ENCODE results near the gene KIFC1. TPM values are rescaled to one million over a fixed set of nuclear protein-coding genes. Genes with fewer than 3 reads are reported as not detected.
A peak's percentile ranks its signal among the peaks of the same experiment; 100 is the strongest.

The KIFC1 gene
- polyA plus RNA-seq, 1 of the 3 experiments (the other 2 are of a cell fraction), result 35.9 TPM

DNA sequence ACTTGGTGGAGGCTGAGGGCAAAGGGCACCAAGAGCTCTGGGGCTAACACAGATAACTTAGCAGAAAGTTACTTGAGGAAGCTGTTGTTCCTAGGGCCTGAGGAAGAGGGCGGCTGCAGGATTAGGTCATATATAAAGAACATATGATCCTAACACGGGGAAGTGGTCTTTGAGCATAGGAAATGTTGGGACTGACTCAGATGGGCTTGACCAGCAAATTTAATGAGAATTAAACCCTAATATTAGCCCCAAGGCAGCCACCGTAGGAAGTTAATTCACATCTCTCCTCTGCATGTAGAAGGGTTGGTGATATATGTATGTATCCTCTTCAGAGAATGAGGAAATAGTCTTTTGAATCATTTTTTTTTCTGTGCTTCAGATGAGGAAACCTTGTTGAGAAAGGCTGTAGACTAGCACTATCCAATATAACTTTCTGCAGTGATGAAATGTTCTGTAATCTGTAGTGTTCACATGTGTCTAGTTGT, 53.5 kb downstream of the KIFC1 start:
- CTCF ChIA-PET, result interaction anchor here (1.6 to 2.1 kb wide), 2 partner anchors 16 to 19 kb away, joined by 6 read pairs; no protein-coding TSS in a partner anchor
- Histone ChIP-seq H3K79me2 (ENCODE audit: insufficient read depth) (no peaks in the 10 kb centered on the region), H3K4me1 (ENCODE audit: control insufficient read depth in 1 of 2, insufficient read depth in 2 of 2, low read depth in 1 of 2, low read length in 1 of 2) (no peaks in the 10 kb centered on the region), H3F3A (replicated peaks; ENCODE audit: insufficient read depth) (peaks cover 8% of the 10 kb centered on the region), H3K36me3 (replicated peaks in 1 of 2; ENCODE audit: control insufficient read depth in 1 of 2, insufficient read depth in 2 of 2, low read length in 1 of 2) (peaks cover 0 to 48% of the 10 kb centered on the region in 2 experiments), H3K4me3 (ENCODE audit: low read depth in 2 of 2, low read length in 1 of 2) (no peak overlapping the region), H2AFZ (ENCODE audit: low read depth) (no peak overlapping the region), H3K4me2 (no peak overlapping the region), H3K27ac (ENCODE audit: low read depth in 2 of 2, low read length in 1 of 2) (no peak overlapping the region), H4K20me1 (ENCODE audit: insufficient read depth) (no peaks in the 10 kb centered on the region), H3K27me3 (ENCODE audit: insufficient read depth) (no peaks in the 10 kb centered on the region), H3K9ac (no peak overlapping the region), H3K9me2 (no peaks in the 10 kb centered on the region), H3K9me3 (no peaks in the 10 kb centered on the region)
- WGBS (ENCODE audit: low lambda C conversion rate), result 82% methylated on average over 3 of the region's 3 CpGs
- peak; percentile 3 for DNase-seq
- TF ChIP-seq RCOR1 (IDR thresholded peaks at IDR 0.05; ENCODE audit: low read length) (no peak), MXI1 (IDR thresholded peaks at IDR 0.05; ENCODE audit: low read depth, low read length) (no peak), JUND (IDR thresholded peaks at IDR 0.05) (no peak), NRF1 (IDR thresholded peaks at IDR 0.05; ENCODE audit: low read depth, low read length) (no peak), TCF12 (IDR thresholded peaks at IDR 0.05) (no peak), FOSL2 (IDR thresholded peaks at IDR 0.05; ENCODE audit: borderline replicate concordance, low read depth) (no peak), SIN3A (IDR thresholded peaks at IDR 0.05; ENCODE audit: borderline replicate concordance, low read depth, low read length) (no peak), FOXJ3 (CRISPR knock-in tag; IDR thresholded peaks at IDR 0.05) (no peak), USF2 (IDR thresholded peaks at IDR 0.05; ENCODE audit: borderline replicate concordance, low read depth, low read length) (no peak), EZH2phosphoT487 (IDR thresholded peaks at IDR 0.05; ENCODE audit: borderline replicate concordance, low read depth) (no peak)
- TF ChIP-seq, protein P1, sequence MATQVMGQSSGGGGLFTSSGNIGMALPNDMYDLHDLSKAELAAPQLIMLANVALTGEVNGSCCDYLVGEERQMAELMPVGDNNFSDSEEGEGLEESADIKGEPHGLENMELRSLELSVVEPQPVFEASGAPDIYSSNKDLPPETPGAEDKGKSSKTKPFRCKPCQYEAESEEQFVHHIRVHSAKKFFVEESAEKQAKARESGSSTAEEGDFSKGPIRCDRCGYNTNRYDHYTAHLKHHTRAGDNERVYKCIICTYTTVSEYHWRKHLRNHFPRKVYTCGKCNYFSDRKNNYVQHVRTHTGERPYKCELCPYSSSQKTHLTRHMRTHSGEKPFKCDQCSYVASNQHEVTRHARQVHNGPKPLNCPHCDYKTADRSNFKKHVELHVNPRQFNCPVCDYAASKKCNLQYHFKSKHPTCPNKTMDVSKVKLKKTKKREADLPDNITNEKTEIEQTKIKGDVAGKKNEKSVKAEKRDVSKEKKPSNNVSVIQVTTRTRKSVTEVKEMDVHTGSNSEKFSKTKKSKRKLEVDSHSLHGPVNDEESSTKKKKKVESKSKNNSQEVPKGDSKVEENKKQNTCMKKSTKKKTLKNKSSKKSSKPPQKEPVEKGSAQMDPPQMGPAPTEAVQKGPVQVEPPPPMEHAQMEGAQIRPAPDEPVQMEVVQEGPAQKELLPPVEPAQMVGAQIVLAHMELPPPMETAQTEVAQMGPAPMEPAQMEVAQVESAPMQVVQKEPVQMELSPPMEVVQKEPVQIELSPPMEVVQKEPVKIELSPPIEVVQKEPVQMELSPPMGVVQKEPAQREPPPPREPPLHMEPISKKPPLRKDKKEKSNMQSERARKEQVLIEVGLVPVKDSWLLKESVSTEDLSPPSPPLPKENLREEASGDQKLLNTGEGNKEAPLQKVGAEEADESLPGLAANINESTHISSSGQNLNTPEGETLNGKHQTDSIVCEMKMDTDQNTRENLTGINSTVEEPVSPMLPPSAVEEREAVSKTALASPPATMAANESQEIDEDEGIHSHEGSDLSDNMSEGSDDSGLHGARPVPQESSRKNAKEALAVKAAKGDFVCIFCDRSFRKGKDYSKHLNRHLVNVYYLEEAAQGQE (IDR thresholded peaks at IDR 0.05; ENCODE audit: low read depth, low read length), result no peak
- TF ChIP-seq, protein P2, sequence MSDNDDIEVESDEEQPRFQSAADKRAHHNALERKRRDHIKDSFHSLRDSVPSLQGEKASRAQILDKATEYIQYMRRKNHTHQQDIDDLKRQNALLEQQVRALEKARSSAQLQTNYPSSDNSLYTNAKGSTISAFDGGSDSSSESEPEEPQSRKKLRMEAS (IDR thresholded peaks at IDR 0.05; ENCODE audit: low read depth), result no peak
- POLR2A ChIA-PET, result interaction anchor here (0.7 to 1.0 kb wide), 2 partner anchors 9 to 13 kb away, joined by 3 to 4 read pairs; partner anchors contain the start of gene ZBTB9

DNA sequence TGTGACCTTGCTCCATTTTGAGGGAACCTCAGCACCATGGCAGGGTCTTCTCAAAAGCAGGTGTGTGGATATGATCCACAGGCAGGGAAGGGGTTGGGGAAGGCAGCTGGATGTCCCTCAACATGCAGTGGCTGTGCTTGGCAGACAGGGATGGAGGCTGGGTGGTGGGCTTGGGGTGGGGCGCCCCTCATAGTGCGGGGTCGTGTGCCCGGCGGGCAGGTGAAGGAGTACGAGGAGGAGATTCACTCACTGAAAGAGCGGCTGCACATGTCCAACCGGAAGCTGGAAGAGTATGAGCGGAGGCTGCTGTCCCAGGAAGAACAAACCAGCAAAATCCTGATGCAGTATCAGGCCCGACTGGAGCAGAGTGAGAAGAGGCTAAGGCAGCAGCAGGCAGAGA, 54.7 kb downstream of the KIFC1 start:
- Histone ChIP-seq H3K27ac (ENCODE audit: low read depth in 2 of 2, low read length in 1 of 2) (no peak overlapping the region), H3K27me3 (ENCODE audit: insufficient read depth) (no peaks in the 10 kb centered on the region), H3K4me2 (no peak overlapping the region), H2AFZ (ENCODE audit: low read depth) (no peak overlapping the region), H3K36me3 (replicated peaks in 1 of 2; ENCODE audit: control insufficient read depth in 1 of 2, insufficient read depth in 2 of 2, low read length in 1 of 2) (peaks cover 0 to 45% of the 10 kb centered on the region in 2 experiments), H3K4me3 (ENCODE audit: low read depth in 2 of 2, low read length in 1 of 2) (no peak overlapping the region), H3K9me2 (no peaks in the 10 kb centered on the region), H4K20me1 (ENCODE audit: insufficient read depth) (no peaks in the 10 kb centered on the region), H3K79me2 (ENCODE audit: insufficient read depth) (no peaks in the 10 kb centered on the region), H3F3A (replicated peaks; ENCODE audit: insufficient read depth) (peaks cover 17% of the 10 kb centered on the region), H3K4me1 (ENCODE audit: control insufficient read depth in 1 of 2, insufficient read depth in 2 of 2, low read depth in 1 of 2, low read length in 1 of 2) (no peaks in the 10 kb centered on the region), H3K9me3 (no peaks in the 10 kb centered on the region), H3K9ac (no peak overlapping the region)
- DNase-seq, result peak; percentile 8
- POLR2A ChIA-PET, result no interaction called here
- CTCF ChIA-PET, result interaction anchor here (1.7 kb wide), 1 partner anchor 198 kb away, joined by 3 read pairs; no protein-coding TSS in a partner anchor
- WGBS (ENCODE audit: low lambda C conversion rate), result 93% methylated on average over 10 of the region's 10 CpGs
- TF ChIP-seq MXI1 (IDR thresholded peaks at IDR 0.05; ENCODE audit: low read depth, low read length) (no peak), NRF1 (IDR thresholded peaks at IDR 0.05; ENCODE audit: low read depth, low read length) (no peak), USF2 (IDR thresholded peaks at IDR 0.05; ENCODE audit: borderline replicate concordance, low read depth, low read length) (no peak), RFX5 (IDR thresholded peaks at IDR 0.05; ENCODE audit: low read length) (no peak), POLR2AphosphoS5 (IDR thresholded peaks at IDR 0.05; ENCODE audit: low read depth, low read length) (no peak), PBX3 (IDR thresholded peaks at IDR 0.05) (no peak)
- TF ChIP-seq, protein P1 (IDR thresholded peaks at IDR 0.05; ENCODE audit: low read depth, low read length), result no peak

Measured in SK-N-SH (cell line).